GM12878 (cell line): ENCODE measurements around the gene GZF1.

ENCODE experiments used
- BACH1 ChIP-seq: fragments of 450-650 bp; IDR thresholded peaks from 2 replicates; pipeline ENCODE4 v1.6.1; 2017; ENCODE audit warnings: mild to moderate bottlenecking, borderline replicate concordance
- CBX5 ChIP-seq: sonication (generic); IDR thresholded peaks from 2 replicates; pipeline ENCODE4 v1.6.1; 2016; ENCODE audit warnings: low read depth, moderate library complexity, mild to moderate bottlenecking, inconsistent platforms
- CHD2 ChIP-seq: IDR thresholded peaks from 2 replicates; pipeline ENCODE4 v1.6.1; 2011; ENCODE audit warnings: low read depth, low read length, improper control_type of control experiment, borderline replicate concordance
- GATAD2B ChIP-seq: fragments of 450-650 bp; conservative IDR thresholded peaks from 2 replicates; pipeline ENCODE4 v1.6.1; 2017; ENCODE audit warnings: low read depth, mild to moderate bottlenecking, moderate library complexity
- HDGF ChIP-seq: fragments of 450-650 bp; IDR thresholded peaks from 2 replicates; pipeline ENCODE4 v1.6.1; 2016; ENCODE audit warnings: antibody characterized with exemption
- POLR2A ChIP-seq: IDR thresholded peaks from 2 replicates; pipeline ENCODE4 v1.6.1; 2011; ENCODE audit warnings: low read depth, mild to moderate bottlenecking, low read length
- RFX5 ChIP-seq: IDR thresholded peaks from 2 replicates; pipeline ENCODE4 v1.6.1; 2011; ENCODE audit warnings: low read depth, low read length, improper control_type of control experiment
- YY1 ChIP-seq: IDR thresholded peaks from 2 replicates; pipeline ENCODE4 v1.6.1; 2011; ENCODE audit warnings: low read depth, mild to moderate bottlenecking, low read length
- TF ChIP-seq, protein P1 (sequence below), 3 experiments: IDR thresholded peaks in 2 of 3; conservative IDR thresholded peaks in 1 of 3; 2 replicates each; pipeline ENCODE4 v1.5.1; 2011; ENCODE audit warnings: low read depth in 3 of 3, low read length in 3 of 3, mild to moderate bottlenecking in 3 of 3, control low read depth in 2 of 3, moderate library complexity in 2 of 3, inconsistent platforms in 1 of 3, mixed read lengths in 1 of 3; ENCODE audit not compliant: control insufficient read depth in 2 of 3, insufficient read depth in 1 of 3; ENCODE audit errors: extremely low read depth in 1 of 3
- TF ChIP-seq, protein P2 (sequence below): IDR thresholded peaks from 2 replicates; pipeline ENCODE4 v1.6.1; 2012; ENCODE audit warnings: low read length, inconsistent platforms

DNA sequence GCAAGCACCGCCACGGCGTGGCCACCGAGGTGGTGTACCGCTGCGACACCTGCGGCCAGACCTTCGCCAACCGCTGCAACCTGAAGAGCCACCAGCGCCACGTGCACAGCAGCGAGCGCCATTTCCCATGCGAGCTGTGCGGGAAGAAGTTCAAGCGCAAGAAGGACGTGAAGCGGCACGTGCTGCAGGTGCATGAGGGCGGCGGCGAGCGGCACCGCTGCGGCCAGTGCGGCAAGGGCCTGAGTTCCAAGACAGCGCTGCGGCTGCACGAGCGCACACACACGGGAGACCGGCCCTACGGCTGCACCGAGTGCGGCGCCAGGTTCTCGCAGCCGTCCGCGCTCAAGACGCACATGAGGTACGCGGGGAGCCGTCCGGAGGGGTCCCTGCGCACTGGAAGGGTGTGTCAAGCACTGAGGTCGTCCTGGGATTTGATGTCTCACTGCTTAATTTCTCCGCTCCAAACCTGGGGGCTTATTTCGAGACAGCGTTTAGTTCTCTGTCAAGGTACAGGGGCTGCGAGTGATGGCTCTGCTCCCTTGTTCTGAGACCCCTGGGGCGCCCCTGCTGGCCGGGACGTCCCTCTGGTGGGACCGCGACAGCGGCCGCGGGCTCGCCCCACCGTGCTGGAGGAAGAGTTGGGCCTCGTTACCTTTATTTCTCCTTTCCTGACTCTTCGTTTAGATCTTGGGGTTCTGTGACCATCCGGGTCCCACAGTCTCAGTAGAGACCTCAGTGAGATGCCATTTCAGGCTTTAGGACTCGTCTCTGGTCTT lies 3.6 kb downstream of the GZF1 start:
- TF ChIP-seq CHD2: no peak
- TF ChIP-seq, protein P1, sequence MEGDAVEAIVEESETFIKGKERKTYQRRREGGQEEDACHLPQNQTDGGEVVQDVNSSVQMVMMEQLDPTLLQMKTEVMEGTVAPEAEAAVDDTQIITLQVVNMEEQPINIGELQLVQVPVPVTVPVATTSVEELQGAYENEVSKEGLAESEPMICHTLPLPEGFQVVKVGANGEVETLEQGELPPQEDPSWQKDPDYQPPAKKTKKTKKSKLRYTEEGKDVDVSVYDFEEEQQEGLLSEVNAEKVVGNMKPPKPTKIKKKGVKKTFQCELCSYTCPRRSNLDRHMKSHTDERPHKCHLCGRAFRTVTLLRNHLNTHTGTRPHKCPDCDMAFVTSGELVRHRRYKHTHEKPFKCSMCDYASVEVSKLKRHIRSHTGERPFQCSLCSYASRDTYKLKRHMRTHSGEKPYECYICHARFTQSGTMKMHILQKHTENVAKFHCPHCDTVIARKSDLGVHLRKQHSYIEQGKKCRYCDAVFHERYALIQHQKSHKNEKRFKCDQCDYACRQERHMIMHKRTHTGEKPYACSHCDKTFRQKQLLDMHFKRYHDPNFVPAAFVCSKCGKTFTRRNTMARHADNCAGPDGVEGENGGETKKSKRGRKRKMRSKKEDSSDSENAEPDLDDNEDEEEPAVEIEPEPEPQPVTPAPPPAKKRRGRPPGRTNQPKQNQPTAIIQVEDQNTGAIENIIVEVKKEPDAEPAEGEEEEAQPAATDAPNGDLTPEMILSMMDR (IDR thresholded peaks at IDR 0.05 in 2 of 3, conservative IDR thresholded peaks at IDR 0.05 in 1 of 3; ENCODE audit: control insufficient read depth in 2 of 3, extremely low read depth in 1 of 3, insufficient read depth in 1 of 3, low read depth in 3 of 3, low read length in 3 of 3): no peak
- TF ChIP-seq POLR2A: peak; percentile 43
- no peak for TF ChIP-seq YY1
- TF ChIP-seq RFX5: no peak
- TF ChIP-seq CBX5: no peak
- TF ChIP-seq HDGF: no peak
- TF ChIP-seq BACH1: no peak
- TF ChIP-seq, protein P2, sequence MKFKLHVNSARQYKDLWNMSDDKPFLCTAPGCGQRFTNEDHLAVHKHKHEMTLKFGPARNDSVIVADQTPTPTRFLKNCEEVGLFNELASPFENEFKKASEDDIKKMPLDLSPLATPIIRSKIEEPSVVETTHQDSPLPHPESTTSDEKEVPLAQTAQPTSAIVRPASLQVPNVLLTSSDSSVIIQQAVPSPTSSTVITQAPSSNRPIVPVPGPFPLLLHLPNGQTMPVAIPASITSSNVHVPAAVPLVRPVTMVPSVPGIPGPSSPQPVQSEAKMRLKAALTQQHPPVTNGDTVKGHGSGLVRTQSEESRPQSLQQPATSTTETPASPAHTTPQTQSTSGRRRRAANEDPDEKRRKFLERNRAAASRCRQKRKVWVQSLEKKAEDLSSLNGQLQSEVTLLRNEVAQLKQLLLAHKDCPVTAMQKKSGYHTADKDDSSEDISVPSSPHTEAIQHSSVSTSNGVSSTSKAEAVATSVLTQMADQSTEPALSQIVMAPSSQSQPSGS: no peak
- no peak for TF ChIP-seq GATAD2B
